Thyroid gland (tissue), 4 donors: ENCODE data around the gene TEX28.

Experiments used
- POLR2A ChIP-seq, 2 donors: fragments of 450-650 bp; IDR thresholded peaks; one replicate each; pipeline ENCODE4 v1.6.1; 2017; ENCODE audit warnings: antibody characterized with exemption in 2 of 2, mild to moderate bottlenecking in 2 of 2, moderate library complexity in 1 of 2
- TF ChIP-seq, protein P1 (sequence below), 6 experiments: fragments of 200-600 bp in 3 of 6; fragments of 450-650 bp in 3 of 6; sonication (generic) in 3 of 6; IDR thresholded peaks; one replicate each; pipeline ENCODE4 v1.5.1; 2016 to 2019; ENCODE audit warnings: antibody characterized with exemption in 6 of 6, mild to moderate bottlenecking in 2 of 6, inconsistent platforms in 1 of 6, moderate library complexity in 1 of 6

DNA sequence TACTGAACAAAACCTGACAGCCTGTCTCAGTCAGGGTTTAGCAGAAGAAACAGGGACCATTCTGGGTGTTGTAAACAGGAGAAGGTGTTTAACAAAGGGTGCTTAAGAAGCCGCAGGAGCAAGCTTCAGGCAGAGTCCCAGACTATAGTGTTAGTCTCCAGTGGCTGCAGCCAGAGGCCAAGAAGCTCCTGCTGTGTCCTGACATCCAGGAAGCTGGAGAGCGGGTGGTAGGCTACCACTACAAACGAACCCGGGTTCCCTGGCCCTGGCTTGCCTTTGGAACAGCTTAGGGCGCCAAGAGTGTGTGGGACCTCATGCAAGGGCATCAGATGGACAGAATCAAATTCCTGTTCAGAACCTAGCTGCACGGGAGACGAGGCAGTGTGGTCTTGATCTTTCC, 28.6 kb upstream of the TEX28 start:
- TF ChIP-seq, protein P1, sequence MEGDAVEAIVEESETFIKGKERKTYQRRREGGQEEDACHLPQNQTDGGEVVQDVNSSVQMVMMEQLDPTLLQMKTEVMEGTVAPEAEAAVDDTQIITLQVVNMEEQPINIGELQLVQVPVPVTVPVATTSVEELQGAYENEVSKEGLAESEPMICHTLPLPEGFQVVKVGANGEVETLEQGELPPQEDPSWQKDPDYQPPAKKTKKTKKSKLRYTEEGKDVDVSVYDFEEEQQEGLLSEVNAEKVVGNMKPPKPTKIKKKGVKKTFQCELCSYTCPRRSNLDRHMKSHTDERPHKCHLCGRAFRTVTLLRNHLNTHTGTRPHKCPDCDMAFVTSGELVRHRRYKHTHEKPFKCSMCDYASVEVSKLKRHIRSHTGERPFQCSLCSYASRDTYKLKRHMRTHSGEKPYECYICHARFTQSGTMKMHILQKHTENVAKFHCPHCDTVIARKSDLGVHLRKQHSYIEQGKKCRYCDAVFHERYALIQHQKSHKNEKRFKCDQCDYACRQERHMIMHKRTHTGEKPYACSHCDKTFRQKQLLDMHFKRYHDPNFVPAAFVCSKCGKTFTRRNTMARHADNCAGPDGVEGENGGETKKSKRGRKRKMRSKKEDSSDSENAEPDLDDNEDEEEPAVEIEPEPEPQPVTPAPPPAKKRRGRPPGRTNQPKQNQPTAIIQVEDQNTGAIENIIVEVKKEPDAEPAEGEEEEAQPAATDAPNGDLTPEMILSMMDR (IDR thresholded peaks at IDR 0.05), result no peak
- TF ChIP-seq POLR2A (IDR thresholded peaks at IDR 0.05), result no peak
